Measurements from ENCODE around the gene SKIC8. TPM values are rescaled to one million over a fixed set of nuclear protein-coding genes. Genes with fewer than 3 reads are reported as not detected.

The SKIC8 gene
- total RNA-seq, 1 experiment from 2014 or later, result 55.5 TPM

DNA sequence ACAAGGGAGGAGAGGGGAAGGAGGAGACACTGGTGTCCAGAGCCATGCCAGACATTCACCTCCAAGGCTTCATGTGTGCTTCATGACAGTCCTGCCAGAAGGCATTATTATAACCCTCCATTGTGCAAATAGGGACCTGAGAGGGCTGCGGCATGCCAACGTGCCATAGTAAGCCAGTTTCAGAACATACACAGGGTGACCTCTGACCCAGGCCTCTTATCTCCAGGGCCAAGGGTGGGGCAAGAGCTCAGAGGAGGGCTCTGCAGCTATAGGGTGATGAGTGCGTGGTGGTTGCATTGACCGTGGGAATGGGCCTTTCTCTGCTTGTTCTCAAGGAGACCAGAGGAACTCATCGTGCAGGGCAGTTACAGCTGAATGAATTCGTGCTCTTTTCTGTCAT lies 55.3 kb downstream of the SKIC8 start:
- Histone ChIP-seq H3K27ac (ENCODE audit: low read depth, low read length, poor library complexity, severe bottlenecking) (no peak overlapping the region), H3K4me3 (ENCODE audit: low read depth, low read length, poor library complexity, severe bottlenecking) (no peak overlapping the region), H3K36me3 (ENCODE audit: insufficient read depth, low read length, poor library complexity, severe bottlenecking) (no peaks in the 10 kb centered on the region), H3K4me1 (ENCODE audit: insufficient read depth, low read length, poor library complexity, severe bottlenecking) (no peaks in the 10 kb centered on the region), H3K27me3 (replicated peaks; ENCODE audit: insufficient read depth, low read depth, low read length, poor library complexity) (no peaks in the 10 kb centered on the region), H3K9me3 (ENCODE audit: low read depth, low read length, poor library complexity, severe bottlenecking) (no peaks in the 10 kb centered on the region)
- POLR2A ChIA-PET (ENCODE audit: low non-redundant PET), result no interaction called here
- BruUV-seq (replicated peaks), result no TSS peak
- CTCF ChIA-PET, result no interaction called here
- no peak for TF ChIP-seq EZH2 (IDR thresholded peaks at IDR 0.05; ENCODE audit: borderline replicate concordance, low read depth, low read length, poor library complexity, severe bottlenecking)
- TF ChIP-seq, protein P1, sequence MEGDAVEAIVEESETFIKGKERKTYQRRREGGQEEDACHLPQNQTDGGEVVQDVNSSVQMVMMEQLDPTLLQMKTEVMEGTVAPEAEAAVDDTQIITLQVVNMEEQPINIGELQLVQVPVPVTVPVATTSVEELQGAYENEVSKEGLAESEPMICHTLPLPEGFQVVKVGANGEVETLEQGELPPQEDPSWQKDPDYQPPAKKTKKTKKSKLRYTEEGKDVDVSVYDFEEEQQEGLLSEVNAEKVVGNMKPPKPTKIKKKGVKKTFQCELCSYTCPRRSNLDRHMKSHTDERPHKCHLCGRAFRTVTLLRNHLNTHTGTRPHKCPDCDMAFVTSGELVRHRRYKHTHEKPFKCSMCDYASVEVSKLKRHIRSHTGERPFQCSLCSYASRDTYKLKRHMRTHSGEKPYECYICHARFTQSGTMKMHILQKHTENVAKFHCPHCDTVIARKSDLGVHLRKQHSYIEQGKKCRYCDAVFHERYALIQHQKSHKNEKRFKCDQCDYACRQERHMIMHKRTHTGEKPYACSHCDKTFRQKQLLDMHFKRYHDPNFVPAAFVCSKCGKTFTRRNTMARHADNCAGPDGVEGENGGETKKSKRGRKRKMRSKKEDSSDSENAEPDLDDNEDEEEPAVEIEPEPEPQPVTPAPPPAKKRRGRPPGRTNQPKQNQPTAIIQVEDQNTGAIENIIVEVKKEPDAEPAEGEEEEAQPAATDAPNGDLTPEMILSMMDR (conservative IDR thresholded peaks at IDR 0.05; ENCODE audit: low read depth, low read length), result no peak
- intact Hi-C loops (cut with micrococcal nuclease; ENCODE audit: unreplicated experiment), result loop anchor here (5.0 kb wide), 1 partner anchor 47 kb away; no protein-coding TSS in a partner anchor
- DNase-seq (ENCODE audit: low spot score), result no peak

DNA sequence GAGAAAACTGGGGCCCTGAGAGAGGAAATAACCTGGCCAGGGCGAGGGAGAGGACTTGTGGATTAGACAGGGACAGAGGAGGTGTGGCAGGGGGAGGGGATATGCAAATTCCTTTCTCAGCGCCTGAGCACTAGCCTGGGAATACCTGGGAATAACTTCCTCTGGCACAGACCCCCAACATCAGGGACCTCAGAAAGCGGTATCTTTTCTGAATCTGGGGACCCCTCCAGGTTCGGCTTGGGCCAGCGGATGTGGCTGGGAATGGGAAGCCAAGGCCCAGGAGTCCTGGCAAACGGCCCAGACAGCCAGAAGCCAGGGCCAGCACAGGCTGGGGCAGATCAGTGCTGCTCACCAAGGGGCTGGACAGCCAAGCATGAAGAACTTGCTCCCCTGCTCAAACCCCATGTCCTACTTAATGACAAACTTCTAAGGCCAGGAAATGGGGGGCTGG lies 55.9 kb downstream of the SKIC8 start:
- POLR2A ChIA-PET (ENCODE audit: low non-redundant PET), result no interaction called here

DNA sequence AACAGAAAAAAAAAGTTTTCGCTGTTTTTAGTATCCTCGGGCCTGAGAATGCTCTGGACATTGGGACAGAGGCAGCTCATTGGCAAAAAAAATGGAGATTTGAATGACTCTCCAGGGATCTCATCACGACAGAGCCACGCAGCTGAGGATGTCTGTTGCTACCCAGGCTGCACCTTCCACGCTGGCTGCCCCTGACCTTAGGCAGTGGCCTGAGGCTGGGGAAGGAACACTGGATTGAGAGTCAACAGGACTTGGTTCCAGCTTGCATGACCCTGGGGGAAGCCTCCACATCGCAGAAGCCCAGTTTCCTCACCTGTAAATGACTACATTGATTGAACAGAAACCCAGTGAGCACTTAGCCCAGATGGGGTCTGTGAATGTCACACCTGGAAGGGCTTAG lies 56.4 kb downstream of the SKIC8 start:
- H3K4me1 ChIP-seq (ENCODE audit: insufficient read depth, low read length, poor library complexity, severe bottlenecking), result no peaks in the 10 kb centered on the region
- H3K4me3 ChIP-seq (ENCODE audit: low read depth, low read length, poor library complexity, severe bottlenecking), result no peak overlapping the region
- no peak overlapping the region for H3K27ac ChIP-seq (ENCODE audit: low read depth, low read length, poor library complexity, severe bottlenecking)
- H3K9me3 ChIP-seq (ENCODE audit: low read depth, low read length, poor library complexity, severe bottlenecking), result no peaks in the 10 kb centered on the region
- CTCF ChIA-PET, result interaction anchor here (0.6 kb wide), 1 partner anchor 410 kb away, joined by 3 read pairs; no protein-coding TSS in a partner anchor
- intact Hi-C loops (cut with micrococcal nuclease; ENCODE audit: unreplicated experiment), result loop anchor here (2.0 to 5.0 kb wide), 2 partner anchors 46 to 284 kb away; no protein-coding TSS in a partner anchor
- POLR2A ChIA-PET (ENCODE audit: low non-redundant PET), result no interaction called here
- BruUV-seq (replicated peaks), result no TSS peak
- DNase-seq (ENCODE audit: low spot score), result no peak
- H3K36me3 ChIP-seq (ENCODE audit: insufficient read depth, low read length, poor library complexity, severe bottlenecking), result no peaks in the 10 kb centered on the region
- H3K27me3 ChIP-seq (replicated peaks; ENCODE audit: insufficient read depth, low read depth, low read length, poor library complexity), result no peaks in the 10 kb centered on the region
- TF ChIP-seq, protein P1 (conservative IDR thresholded peaks at IDR 0.05; ENCODE audit: low read depth, low read length), result no peak
- TF ChIP-seq EZH2 (IDR thresholded peaks at IDR 0.05; ENCODE audit: borderline replicate concordance, low read depth, low read length, poor library complexity, severe bottlenecking), result no peak

More for the DNA sequence above, 55.9 kb downstream of the SKIC8 start:
- H3K27ac ChIP-seq (ENCODE audit: low read depth, low read length, poor library complexity, severe bottlenecking), result no peak overlapping the region
- TF ChIP-seq, protein P1 (conservative IDR thresholded peaks at IDR 0.05; ENCODE audit: low read depth, low read length), result no peak
- no peak for TF ChIP-seq EZH2 (IDR thresholded peaks at IDR 0.05; ENCODE audit: borderline replicate concordance, low read depth, low read length, poor library complexity, severe bottlenecking)
- H3K36me3 ChIP-seq (ENCODE audit: insufficient read depth, low read length, poor library complexity, severe bottlenecking), result no peaks in the 10 kb centered on the region
- no peaks in the 10 kb centered on the region for H3K9me3 ChIP-seq (ENCODE audit: low read depth, low read length, poor library complexity, severe bottlenecking)
- no peak for DNase-seq (ENCODE audit: low spot score)
- intact Hi-C loops (cut with micrococcal nuclease; ENCODE audit: unreplicated experiment), result loop anchor here (2.0 to 5.0 kb wide), 2 partner anchors 46 to 285 kb away; no protein-coding TSS in a partner anchor
- H3K4me3 ChIP-seq (ENCODE audit: low read depth, low read length, poor library complexity, severe bottlenecking), result no peak overlapping the region
- H3K27me3 ChIP-seq (replicated peaks; ENCODE audit: insufficient read depth, low read depth, low read length, poor library complexity), result no peaks in the 10 kb centered on the region
- CTCF ChIA-PET, result interaction anchor here (0.6 kb wide), 1 partner anchor 410 kb away, joined by 3 read pairs; no protein-coding TSS in a partner anchor
- no peaks in the 10 kb centered on the region for H3K4me1 ChIP-seq (ENCODE audit: insufficient read depth, low read length, poor library complexity, severe bottlenecking)
- BruUV-seq (replicated peaks), result no TSS peak

Data from A673 (cell line).